HG03378 (cell line): Measurements from ENCODE around the gene NFIA.

ENCODE experiments used
- ATAC-seq: cut with Tn5 transposase; IDR thresholded peaks from one replicate; pipeline ENCODE4 v1.9.1; 2021; ENCODE audit warnings: mild to moderate bottlenecking, moderate library complexity; ENCODE audit not compliant: unreplicated experiment

NFIA gene

GRCh38 chr1:61419657-61420056 lies 337.3 kb downstream of the NFIA start:
- no peak for ATAC-seq

GRCh38 chr1:61420243-61420642 lies 337.9 kb downstream of the NFIA start:
- ATAC-seq = no peak

GRCh38 chr1:61420909-61421835 lies 338.8 kb downstream of the NFIA start:
- no peak for ATAC-seq

DNA sequence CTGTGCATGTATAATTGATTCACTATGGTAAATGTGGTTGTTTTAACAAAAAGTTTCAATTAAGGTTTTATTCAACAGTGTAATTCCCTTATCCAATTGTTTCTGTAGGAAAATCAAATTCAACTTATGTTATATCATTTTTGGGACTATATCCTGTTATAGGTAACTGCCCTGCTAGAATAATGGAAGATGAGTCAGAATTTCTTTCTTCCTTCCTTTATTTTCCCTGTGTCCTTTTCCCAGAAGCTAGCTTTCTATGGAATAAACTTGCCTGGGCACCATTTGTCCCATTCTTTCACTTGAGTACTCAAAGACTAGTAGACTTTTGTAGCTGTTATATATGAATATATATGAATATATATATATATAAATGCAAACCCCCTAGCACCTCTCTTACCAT lies 341.3 kb downstream of the NFIA start:
- ATAC-seq = no peak

- no peak for ATAC-seq
Measured at GRCh38 chr1:61424382-61424781, 342.0 kb downstream of the NFIA start.

DNA sequence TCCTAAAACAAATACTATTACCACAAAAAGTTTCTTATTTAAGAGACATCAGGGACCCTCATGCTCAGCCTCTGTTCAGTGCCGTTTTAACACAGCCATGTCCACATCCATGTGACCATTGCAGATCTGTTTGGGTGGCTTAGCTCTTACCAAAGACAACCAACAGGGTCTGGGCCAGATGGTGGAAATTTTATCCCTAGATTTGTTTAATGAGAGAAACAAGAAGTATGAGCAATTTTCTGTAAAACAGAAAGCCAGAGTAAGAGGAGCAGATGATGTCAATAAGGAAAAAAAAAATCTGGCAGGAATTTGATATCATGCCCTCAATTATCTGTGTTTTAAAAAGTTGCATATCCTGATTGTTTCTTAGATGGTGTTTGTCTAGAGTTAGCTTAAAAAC lies 342.7 kb downstream of the NFIA start:
- no peak for ATAC-seq

DNA sequence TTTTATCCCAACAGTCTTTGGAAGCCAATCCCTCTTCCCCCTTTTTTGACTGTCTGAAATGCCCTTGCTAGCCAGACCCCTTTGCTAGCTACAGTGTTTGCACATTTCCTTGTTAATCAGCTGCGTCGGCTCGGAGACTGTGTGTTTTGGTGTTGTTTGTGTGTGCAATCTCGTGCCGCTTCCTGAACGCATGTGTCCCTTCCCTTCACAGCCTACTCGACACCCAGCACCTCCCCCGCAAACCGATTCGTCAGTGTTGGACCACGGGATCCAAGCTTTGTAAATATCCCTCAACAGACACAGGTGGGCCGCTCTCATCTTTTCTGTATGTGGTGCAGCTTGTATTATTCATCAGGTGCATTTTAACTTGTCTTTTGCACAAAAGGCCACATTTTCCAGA lies 343.9 kb downstream of the NFIA start:
- ATAC-seq = no peak

DNA sequence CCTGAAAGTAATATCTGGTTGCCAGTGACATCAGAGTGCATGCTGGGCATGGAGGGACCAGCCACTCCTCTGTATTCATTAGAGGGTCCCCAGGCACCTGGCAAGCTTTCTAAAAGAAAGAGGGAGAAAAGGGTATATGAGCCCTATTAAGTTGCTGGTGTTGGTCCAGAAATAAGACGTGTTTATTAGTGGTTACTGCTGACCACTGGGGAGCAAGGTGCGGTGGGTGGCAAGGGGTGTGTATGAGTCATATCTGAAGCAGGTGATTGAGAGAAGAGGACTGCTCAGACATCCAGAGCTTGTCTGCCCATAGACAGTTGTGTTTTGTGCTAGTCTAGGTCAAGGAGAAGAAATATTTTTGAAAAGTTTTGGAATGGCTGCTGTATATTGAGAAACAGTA lies 344.5 kb downstream of the NFIA start:
- ATAC-seq = no peak

DNA sequence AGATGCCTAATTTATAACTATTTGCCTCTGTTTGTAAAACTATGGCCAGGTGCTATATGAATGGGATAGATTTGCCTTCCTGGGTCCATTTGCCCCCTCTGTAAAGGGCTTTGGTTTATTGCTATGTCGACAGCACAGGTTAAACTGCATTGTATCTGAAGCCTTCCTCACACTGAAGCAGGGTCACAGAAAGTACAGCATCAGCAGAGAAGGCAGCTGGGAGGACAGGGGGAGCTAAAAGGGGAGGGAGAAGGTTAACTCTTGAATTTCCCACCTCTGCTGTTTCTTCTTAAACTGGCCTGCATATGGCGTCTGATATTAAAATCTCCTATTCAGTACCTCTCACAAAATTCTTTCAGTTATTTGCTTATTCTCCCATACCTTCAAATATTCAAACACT lies 345.1 kb downstream of the NFIA start:
- no peak for ATAC-seq

DNA sequence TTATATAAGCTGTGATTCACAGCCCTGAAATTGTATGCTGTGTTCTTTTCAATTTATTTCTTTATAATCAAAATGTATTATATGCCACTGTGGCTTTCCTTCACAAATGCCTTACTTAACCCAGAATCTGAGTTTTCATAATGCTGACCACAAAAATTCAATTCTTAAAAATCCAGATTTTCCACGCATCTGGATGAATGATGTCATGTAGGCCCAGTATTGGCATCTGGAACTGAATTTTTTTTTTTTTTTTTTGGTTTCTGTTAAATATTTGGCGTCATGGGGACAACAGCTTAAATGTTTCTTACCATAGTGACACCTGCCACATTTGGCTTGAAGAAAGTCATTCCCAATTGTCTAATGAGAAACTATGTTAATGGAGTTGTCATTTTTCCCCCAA lies 345.8 kb downstream of the NFIA start:
- no peak for ATAC-seq

DNA sequence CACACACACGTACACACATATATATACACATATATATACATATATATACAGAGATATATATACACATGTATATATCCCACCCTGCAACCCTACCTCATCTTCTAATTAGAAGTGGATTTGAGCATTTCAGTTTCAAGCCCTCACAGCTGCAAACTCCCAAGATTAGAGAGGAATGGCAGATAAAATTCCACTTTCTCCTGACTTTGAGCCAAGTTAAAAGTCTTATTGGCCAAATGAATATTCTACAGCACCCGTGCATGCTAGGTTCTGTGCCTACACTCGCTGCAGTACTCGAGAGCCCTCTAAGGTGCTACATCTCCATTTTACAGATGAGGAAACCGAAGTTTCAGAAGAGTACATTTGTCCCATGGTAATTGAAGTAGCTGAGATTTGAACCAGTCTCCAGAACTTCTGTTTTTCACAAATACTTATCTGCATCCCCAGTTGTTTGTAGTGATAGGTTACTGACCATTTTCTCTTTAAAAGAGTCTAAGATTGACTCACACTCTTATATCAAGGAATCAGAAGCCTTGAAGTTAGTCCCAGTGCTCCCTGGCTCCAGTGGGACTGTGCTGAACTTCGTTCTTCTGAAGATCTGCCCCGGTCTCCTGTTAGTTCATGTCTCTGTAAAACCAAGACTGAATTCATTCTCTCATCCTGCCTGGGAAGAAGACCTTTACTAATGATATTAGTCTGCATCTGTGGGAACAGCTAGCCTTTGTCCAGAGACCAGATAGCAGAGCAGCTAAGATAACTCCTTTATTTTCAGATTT lies 350.4 kb downstream of the NFIA start:
- ATAC-seq = no peak

DNA sequence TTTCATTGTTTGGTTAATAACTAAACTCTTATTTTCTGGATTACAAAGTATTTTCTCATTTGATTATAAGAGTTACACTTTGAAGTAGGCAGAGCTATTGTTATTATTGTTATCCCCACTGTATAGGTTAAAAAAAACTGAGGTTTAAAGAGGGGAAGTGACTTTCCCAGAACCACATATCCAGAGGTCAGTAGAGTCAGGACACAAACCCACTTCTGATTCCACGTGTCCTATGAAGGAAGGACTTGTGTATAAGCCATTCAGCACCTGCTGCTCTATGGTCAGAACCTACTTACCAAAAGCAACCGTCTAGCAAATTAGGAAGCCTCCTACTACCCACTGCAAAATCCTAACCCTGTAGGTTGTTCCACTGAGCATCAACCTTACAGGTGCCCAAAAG lies 351.3 kb downstream of the NFIA start:
- ATAC-seq = no peak

DNA sequence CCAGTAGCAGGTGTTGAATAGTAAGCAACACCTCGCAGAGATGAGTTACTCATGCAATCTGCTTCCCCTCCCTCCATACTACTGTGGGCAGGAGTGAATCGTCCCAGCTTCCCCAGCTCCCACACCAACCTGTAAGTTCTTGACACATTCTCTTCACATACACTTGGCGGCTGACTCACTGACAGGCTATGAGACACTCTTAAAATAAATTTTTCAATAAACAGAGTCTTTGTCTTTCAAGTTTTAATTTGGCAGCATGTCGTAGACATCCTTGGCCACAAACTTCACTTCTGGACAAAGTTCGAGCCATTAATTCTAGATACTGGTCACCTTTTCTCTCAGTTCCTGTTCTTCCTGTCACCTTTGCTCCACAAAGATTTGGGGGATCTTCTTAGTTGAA lies 351.9 kb downstream of the NFIA start:
- no peak for ATAC-seq

- no peak for ATAC-seq
Measured at GRCh38 chr1:61435226-61435625, 352.9 kb downstream of the NFIA start.

- ATAC-seq = no peak
Measured at GRCh38 chr1:61436016-61436415, 353.7 kb downstream of the NFIA start.

DNA sequence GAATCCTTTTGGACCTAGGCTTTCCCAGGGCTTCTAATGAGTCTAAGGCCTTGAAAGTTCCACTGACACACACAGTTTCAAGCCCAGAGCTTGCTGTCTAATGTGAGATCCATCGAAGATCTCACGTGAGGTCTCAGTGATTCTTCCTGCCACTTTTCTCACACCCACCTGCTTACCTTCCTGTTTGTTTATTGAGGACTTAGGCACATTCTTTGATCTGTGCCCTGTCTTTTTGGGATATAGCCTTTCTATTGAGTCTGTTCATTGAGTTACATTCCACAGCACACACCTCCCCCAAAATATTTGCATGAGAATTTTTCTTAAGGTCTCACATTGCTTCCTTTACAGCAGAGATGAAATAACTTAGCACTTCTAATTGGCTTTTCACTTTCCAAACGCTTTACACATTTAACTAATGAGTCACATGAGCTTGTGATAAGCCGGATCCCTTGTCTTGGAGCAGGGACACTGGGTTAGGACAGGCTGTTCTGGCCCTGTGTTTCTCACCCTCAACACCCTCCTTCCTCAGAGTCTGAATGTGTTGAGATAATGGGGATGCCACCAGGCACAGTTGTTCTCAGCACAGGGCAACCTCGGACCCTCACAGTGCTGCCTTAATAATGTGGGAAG lies 354.2 kb downstream of the NFIA start:
- no peak for ATAC-seq

- no peak for ATAC-seq
Measured at GRCh38 chr1:61439234-61439633, 356.9 kb downstream of the NFIA start.

DNA sequence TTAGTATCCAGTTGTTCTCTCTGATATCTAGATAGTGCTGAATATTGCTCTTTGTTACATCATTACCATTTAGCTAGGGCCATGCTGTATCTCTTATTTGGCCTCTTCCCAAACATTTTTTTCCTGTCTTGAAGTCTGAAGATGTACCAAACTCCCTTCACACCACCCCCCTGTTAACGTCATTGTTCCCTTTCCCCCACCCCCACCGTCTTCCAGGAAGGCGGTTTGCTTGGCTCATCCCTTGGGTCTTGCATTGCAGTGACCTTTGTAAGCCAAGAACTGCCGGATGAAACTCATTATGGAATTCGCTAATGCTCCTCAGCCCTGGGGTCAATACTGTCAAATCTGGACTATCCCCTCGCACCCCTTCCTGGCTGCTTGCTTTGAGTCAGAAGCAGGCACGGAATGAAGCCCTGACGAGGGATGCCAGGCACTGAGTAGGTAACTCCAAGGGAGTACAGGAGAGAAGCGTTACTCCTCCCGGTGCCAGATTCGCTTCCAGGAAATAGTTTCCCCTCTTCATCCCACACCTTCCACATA lies 359.4 kb downstream of the NFIA start:
- no peak for ATAC-seq

DNA sequence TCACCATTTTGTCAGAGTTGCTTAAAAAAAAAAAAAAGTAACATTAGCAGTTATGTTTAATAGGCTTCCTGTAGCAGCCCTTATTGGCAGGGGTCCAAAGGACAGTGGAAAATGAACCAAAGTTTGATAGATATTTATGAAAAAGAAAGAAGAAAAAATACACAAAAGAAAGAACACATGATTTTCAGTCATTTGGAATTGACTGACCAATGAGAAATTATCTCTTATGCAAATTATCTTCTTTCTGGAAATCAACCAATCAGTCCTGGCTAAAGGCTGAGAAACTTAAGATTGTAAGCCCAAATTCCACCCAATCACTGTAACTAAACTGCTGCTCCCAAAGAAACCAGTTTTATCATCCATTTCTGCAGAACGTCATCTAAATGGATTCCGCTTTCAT lies 360.2 kb downstream of the NFIA start:
- ATAC-seq = no peak

DNA sequence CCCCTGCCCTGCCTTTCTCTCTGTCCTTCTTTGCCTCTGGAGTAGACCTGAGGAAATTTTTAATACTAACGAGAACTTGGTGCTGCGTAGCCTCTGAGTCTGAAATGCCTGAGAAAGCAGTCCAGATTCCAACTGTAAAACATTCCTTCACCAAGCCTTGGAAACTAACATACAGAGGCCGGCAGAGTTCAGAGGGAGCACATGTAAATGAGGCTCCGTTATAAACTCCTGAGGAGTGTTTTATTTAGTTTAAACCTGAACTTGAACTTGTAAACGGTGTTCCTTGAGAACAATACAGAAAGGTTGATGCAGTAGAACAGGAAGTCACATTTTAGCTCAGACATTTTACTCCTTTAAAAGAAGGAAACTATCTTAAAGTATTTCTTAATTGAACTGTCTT lies 361.9 kb downstream of the NFIA start:
- no peak for ATAC-seq

DNA sequence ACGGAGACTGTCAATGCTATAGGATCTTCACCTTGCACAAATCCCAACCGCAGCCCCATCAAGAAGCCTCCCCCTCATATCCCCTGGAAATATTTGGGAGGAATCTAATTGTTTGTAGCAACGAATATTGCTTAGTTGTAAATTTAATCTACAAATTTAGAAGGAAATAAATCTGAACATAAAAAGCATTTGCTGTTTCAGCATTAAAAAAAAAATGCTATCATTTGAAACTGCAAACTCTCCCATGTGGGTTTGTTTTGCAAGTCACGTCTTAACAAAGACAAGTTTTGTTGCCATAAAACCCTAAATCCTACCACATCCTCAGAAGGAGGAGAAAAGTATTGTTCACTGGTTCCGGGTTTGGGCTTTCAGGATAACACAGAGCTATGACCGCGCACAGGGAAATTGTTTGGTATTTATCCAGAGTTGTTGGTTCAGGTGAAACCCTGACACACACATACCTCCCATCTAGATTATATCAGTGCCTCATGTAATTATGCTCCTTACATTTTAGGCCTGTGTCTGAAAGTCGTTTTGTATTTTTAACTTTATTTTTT lies 363.0 kb downstream of the NFIA start:
- no peak for ATAC-seq
